Colonic mucosa (tissue), 4 donors: ENCODE results near the gene MAGEA11. TPM values are rescaled to one million over a fixed set of nuclear protein-coding genes. Genes with fewer than 3 reads are reported as not detected.
"Not testable (repeated sequence)": the region's sequence is repeated elsewhere in the genome, so short reads cannot be mapped to it uniquely, and the experiment has no call there.

ENCODE experiments used
- DNase-seq: peaks from one replicate; pipeline ENCODE4 v3.0.0-alpha.2; 2020
- H3K27ac ChIP-seq: fragments of 200-600 bp; one replicate; pipeline ENCODE4 v1.8.0; 2021
- H3K27me3 ChIP-seq: fragments of 200-600 bp; one replicate; pipeline ENCODE4 v1.8.0; 2021
- H3K36me3 ChIP-seq: fragments of 200-600 bp; one replicate; pipeline ENCODE4 v1.8.0; 2021
- H3K4me1 ChIP-seq: fragments of 200-600 bp; one replicate; pipeline ENCODE4 v1.8.0; 2021; ENCODE audit warnings: mild to moderate bottlenecking
- H3K4me3 ChIP-seq: fragments of 200-600 bp; one replicate; pipeline ENCODE4 v1.8.0; 2021
- H3K9ac ChIP-seq, 2 donors: one replicate each; pipeline ENCODE4 v1.7.0; 2013; ENCODE audit warnings: control low read depth in 2 of 2, low read depth in 2 of 2, low read length in 2 of 2
- H3K9me3 ChIP-seq: fragments of 200-600 bp; one replicate; pipeline ENCODE4 v1.8.0; 2021
- CTCF ChIP-seq: fragments of 200-600 bp; IDR thresholded peaks from one replicate; pipeline ENCODE4 v1.8.0; 2022; ENCODE audit warnings: antibody characterized with exemption, mild to moderate bottlenecking
- intact Hi-C: fragments of 100-400 bp; cut with DNase I; formaldehyde crosslinking; loops from one replicate; pipeline ENCODE4 v1.14.1; 2022
- total RNA-seq, 2 donors: library from RNA; stranded (reverse); fragmentation: NEBNext Ultra II Directional in 1 of 2; extraction: Animal tissue kit (Norgen Biotek cat#: 25700) in 1 of 2; gene quantifications; one replicate each; pipeline ENCODE4 v1.2.1, GENCODE V29; 2021
- donor health status: healthy.
- donor health status: DM: no; HTN: no; CAD: no.
- donor health status: DM: no; HTN: no; CAD: no.

The MAGEA11 gene
- total RNA-seq: not detected

GRCh38 chrX:149711545-149712236, at the start of gene MAGEA11:
MAGEA11 (plus strand) TSS chrX:149712060; CDS start chrX:149713160, 1,100 bp downstream.
- Histone ChIP-seq H3K4me3 (no peak within 1 kb of the TSS), H3K27ac (no peak within 1 kb of the TSS), H3K27me3 (no peaks in the 10 kb centered on the region), H3K36me3 (no peaks in the 10 kb centered on the region), H3K9ac (no peak within 1 kb of the TSS), H3K9me3 (no peaks in the 10 kb centered on the region), H3K4me1 (no peaks in the 10 kb centered on the region)
- no peak for TF ChIP-seq CTCF
- intact Hi-C loops: no loop called here
- no peak for DNase-seq

DNA sequence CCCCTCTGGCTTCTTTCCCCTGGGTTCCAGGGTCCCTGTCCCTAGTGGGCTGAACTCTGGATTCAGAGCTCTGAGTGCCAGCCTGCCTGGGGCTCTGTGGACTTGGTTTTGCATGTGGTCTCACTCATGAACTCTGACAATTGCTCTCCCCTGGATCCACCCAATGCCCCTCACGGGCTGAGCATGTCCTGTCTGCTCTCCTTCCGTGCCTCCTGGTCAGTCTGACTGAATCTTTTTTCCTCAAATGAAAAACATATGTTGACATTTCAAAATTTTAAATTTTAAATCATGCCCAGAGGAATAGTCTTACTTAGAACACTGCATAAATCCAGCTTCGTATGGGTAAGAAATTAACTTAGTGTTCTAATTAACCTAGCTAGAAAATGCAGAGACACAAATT, 36.8 kb upstream of the MAGEA11 start:
- H3K27ac ChIP-seq, H3K36me3 ChIP-seq, DNase-seq, H3K4me3 ChIP-seq, H3K27me3 ChIP-seq, H3K9me3 ChIP-seq, intact Hi-C loops, H3K9ac ChIP-seq, H3K4me1 ChIP-seq: not testable (repeated sequence)

- H3K9ac ChIP-seq, H3K4me1 ChIP-seq, H3K4me3 ChIP-seq, H3K9me3 ChIP-seq, DNase-seq, H3K27ac ChIP-seq, H3K36me3 ChIP-seq, H3K27me3 ChIP-seq, intact Hi-C loops: not testable (repeated sequence)
These were observed 36.3 kb upstream of the MAGEA11 start for GRCh38 chrX:149675554-149675953.

DNA sequence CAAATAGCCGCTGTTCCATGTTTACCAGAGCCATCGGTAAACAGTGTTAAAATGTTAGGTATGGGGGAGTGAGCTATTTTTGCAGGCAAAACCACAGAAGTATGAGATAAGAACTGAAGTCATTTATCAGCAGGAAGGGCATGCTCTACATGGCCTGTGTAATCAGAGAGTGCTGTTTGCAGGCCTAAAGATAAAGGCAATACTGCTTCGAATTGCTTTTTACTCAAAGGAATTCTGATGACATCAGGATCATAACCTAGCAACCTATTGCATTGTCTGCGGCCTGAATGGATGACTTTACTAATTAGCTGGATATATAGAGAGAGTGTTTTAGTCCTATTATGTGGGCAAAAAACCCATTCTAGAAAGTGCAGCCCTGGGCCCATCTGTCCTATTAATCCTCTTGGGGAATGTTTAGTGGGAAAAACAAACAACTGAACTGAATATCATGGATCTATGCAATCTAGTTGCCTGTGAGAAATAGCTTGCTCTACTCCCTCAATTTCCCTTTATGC, 32.6 kb upstream of the MAGEA11 start:
- DNase-seq, H3K27me3 ChIP-seq, H3K27ac ChIP-seq, H3K4me3 ChIP-seq, intact Hi-C loops, H3K4me1 ChIP-seq, H3K36me3 ChIP-seq, H3K9me3 ChIP-seq, H3K9ac ChIP-seq: not testable (repeated sequence)

DNA sequence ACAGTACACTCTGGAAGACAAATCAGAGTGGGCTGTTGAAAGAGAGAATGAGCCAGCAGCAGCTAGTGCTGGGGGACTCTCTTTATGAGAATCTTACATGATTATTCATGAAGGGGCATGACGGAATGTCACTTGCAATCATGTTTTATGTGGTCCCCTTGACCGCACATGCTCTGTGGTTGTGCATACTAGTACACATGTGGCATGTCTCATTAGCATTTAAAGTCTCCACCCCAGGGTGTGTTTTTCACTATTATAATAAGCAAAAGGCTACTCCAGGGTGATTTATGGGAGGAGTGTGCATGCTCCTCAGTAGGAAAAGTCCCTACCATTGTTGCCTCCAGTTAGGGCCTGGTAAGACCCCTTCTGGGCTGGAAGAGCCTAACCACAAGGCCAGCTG, 30.7 kb upstream of the MAGEA11 start:
- H3K9ac ChIP-seq: no peak overlapping the region
- no peak overlapping the region for H3K4me3 ChIP-seq
- TF ChIP-seq CTCF: no peak
- H3K36me3 ChIP-seq: no peaks in the 10 kb centered on the region
- H3K27me3 ChIP-seq: no peaks in the 10 kb centered on the region
- no peaks in the 10 kb centered on the region for H3K9me3 ChIP-seq
- H3K4me1 ChIP-seq: no peaks in the 10 kb centered on the region
- intact Hi-C loops: no loop called here
- DNase-seq: no peak
- H3K27ac ChIP-seq: no peak overlapping the region

- H3K4me3 ChIP-seq: no peak overlapping the region
- intact Hi-C loops: no loop called here
- H3K9me3 ChIP-seq: no peaks in the 10 kb centered on the region
- no peak for DNase-seq
- no peaks in the 10 kb centered on the region for H3K36me3 ChIP-seq
- no peak overlapping the region for H3K27ac ChIP-seq
- H3K9ac ChIP-seq: no peak overlapping the region
- H3K27me3 ChIP-seq: no peaks in the 10 kb centered on the region
- no peaks in the 10 kb centered on the region for H3K4me1 ChIP-seq
- no peak for TF ChIP-seq CTCF
These were observed 29.8 kb upstream of the MAGEA11 start for GRCh38 chrX:149682031-149682430.
